ENCODE results near the gene TBX4.

The TBX4 gene

GRCh38 chr17:61467416-61468262 is 15.4 kb downstream of the TBX4 start:
- TF ChIP-seq ZFX (IDR thresholded peaks at IDR 0.05; ENCODE audit: borderline replicate concordance), result no peak
- no peak for TF ChIP-seq CTCF (IDR thresholded peaks at IDR 0.05)
- H3K27ac ChIP-seq, result no peak overlapping the region

GRCh38 chr17:61468263-61468907 is 16.2 kb downstream of the TBX4 start:
- H3K27ac ChIP-seq, result no peak overlapping the region

GRCh38 chr17:61469474-61469873 is 17.3 kb downstream of the TBX4 start:
- H3K27ac ChIP-seq, result no peak overlapping the region
- TF ChIP-seq ZFX (IDR thresholded peaks at IDR 0.05; ENCODE audit: borderline replicate concordance), result no peak
- TF ChIP-seq CTCF (IDR thresholded peaks at IDR 0.05), result no peak

More at GRCh38 chr17:61468263-61468907, 16.2 kb downstream of the TBX4 start:
- TF ChIP-seq ZFX (IDR thresholded peaks at IDR 0.05; ENCODE audit: borderline replicate concordance), result no peak
- no peak for TF ChIP-seq CTCF (IDR thresholded peaks at IDR 0.05)

GRCh38 chr17:61469949-61470348 is 17.7 kb downstream of the TBX4 start:
- H3K27ac ChIP-seq, result no peak overlapping the region
- TF ChIP-seq CTCF (IDR thresholded peaks at IDR 0.05) (no peak), ZFX (IDR thresholded peaks at IDR 0.05; ENCODE audit: borderline replicate concordance) (no peak)

- no peak overlapping the region for H3K27ac ChIP-seq
- no peak for TF ChIP-seq ZFX (IDR thresholded peaks at IDR 0.05; ENCODE audit: borderline replicate concordance)
- no peak for TF ChIP-seq CTCF (IDR thresholded peaks at IDR 0.05)
Observed at GRCh38 chr17:61470530-61471136, 18.4 kb downstream of the TBX4 start.

GRCh38 chr17:61474235-61474927 is 22.2 kb downstream of the TBX4 start:
- no peak overlapping the region for H3K27ac ChIP-seq
- TF ChIP-seq CTCF (IDR thresholded peaks at IDR 0.05) (no peak), ZFX (IDR thresholded peaks at IDR 0.05; ENCODE audit: borderline replicate concordance) (no peak)

Data from 22Rv1 (cell line).